Neural progenitor cell (in vitro differentiated cells): ENCODE measurements around the gene KRT10. TPM values are rescaled to one million over a fixed set of nuclear protein-coding genes. Genes with fewer than 3 reads are reported as not detected.

ENCODE experiments used
- DNase-seq: peaks from one replicate; pipeline ENCODE4 v3.0.0-alpha.2; 2016; ENCODE audit warnings: low spot score
- H2AFZ ChIP-seq: fragments of 200-600 bp; sonication (generic); replicated peaks from 2 replicates; pipeline ENCODE4 v1.6.1; 2016; ENCODE audit warnings: antibody characterized with exemption
- H3F3A ChIP-seq: fragments of 200-600 bp; sonication (generic); 2 replicates; pipeline ENCODE4 v1.6.1; 2016; ENCODE audit warnings: antibody characterized with exemption, low read depth
- H3K27ac ChIP-seq: fragments of 200-600 bp; sonication (generic); 2 replicates; pipeline ENCODE4 v1.5.1; 2016; ENCODE audit warnings: mild to moderate bottlenecking
- H3K27me3 ChIP-seq: fragments of 200-600 bp; sonication (generic); 2 replicates; pipeline ENCODE4 v1.6.1; 2016; ENCODE audit warnings: mild to moderate bottlenecking, moderate library complexity
- H3K36me3 ChIP-seq: fragments of 200-600 bp; sonication (generic); 2 replicates; pipeline ENCODE4 v1.5.1; 2016
- H3K4me1 ChIP-seq: fragments of 200-600 bp; sonication (generic); 2 replicates; pipeline ENCODE4 v1.6.1; 2016; ENCODE audit warnings: mixed run types
- H3K4me2 ChIP-seq: fragments of 200-600 bp; sonication (generic); 2 replicates; pipeline ENCODE4 v1.6.1; 2016
- H3K4me3 ChIP-seq: fragments of 200-600 bp; sonication (generic); 2 replicates; pipeline ENCODE4 v1.5.1; 2016
- H3K79me2 ChIP-seq: fragments of 200-600 bp; sonication (generic); 2 replicates; pipeline ENCODE4 v1.6.1; 2016; ENCODE audit warnings: low read depth
- H3K9ac ChIP-seq: fragments of 200-600 bp; sonication (generic); 2 replicates; pipeline ENCODE4 v1.6.1; 2016
- H3K9me3 ChIP-seq: fragments of 200-600 bp; sonication (generic); 2 replicates; pipeline ENCODE4 v1.5.1; 2016; ENCODE audit warnings: low read depth
- H4K20me1 ChIP-seq: fragments of 200-600 bp; sonication (generic); 2 replicates; pipeline ENCODE4 v1.6.1; 2016; ENCODE audit warnings: low read depth
- H3K27ac Mint-ChIP-seq: 3 replicates; pipeline ENCODE4 v1.8.0; 2021; ENCODE audit warnings: mixed read lengths
- H3K27me3 Mint-ChIP-seq: 2 replicates; pipeline ENCODE4 v1.8.0; 2022; ENCODE audit warnings: low read depth, mild to moderate bottlenecking, inconsistent platforms, moderate library complexity, mixed read lengths; ENCODE audit not compliant: insufficient read depth
- H3K36me3 Mint-ChIP-seq: 3 replicates; pipeline ENCODE4 v1.8.0; 2021; ENCODE audit warnings: mixed read lengths
- H3K4me1 Mint-ChIP-seq: 3 replicates; pipeline ENCODE4 v1.8.0; 2021; ENCODE audit warnings: mixed read lengths
- H3K4me3 Mint-ChIP-seq: 3 replicates; pipeline ENCODE4 v1.8.0; 2021; ENCODE audit warnings: mild to moderate bottlenecking, moderate library complexity, mixed read lengths
- H3K9me3 Mint-ChIP-seq: 3 replicates; pipeline ENCODE4 v1.8.0; 2020; ENCODE audit warnings: mixed read lengths
- EZH2 ChIP-seq: fragments of 200-600 bp; sonication (generic); IDR thresholded peaks from 2 replicates; pipeline ENCODE4 v1.6.1; 2017; ENCODE audit warnings: antibody characterized with exemption, mild to moderate bottlenecking, moderate library complexity
- EZH2phosphoT487 ChIP-seq: fragments of 200-600 bp; sonication (generic); IDR thresholded peaks from 2 replicates; pipeline ENCODE4 v1.6.1; 2017; ENCODE audit warnings: antibody characterized with exemption
- total RNA-seq: library from RNA; depleted of rRNA; stranded (reverse); fragments of >200 nt; gene quantifications from 2 replicates; pipeline ENCODE4 v1.2.3, GENCODE V29; 2015; ENCODE audit warnings: low replicate concordance
- TF ChIP-seq, protein P1 (sequence below): fragments of 200-600 bp; sonication (generic); IDR thresholded peaks from 2 replicates; pipeline ENCODE4 v1.5.1; 2017; ENCODE audit warnings: antibody characterized with exemption, mild to moderate bottlenecking

The KRT10 gene
- total RNA-seq, 1 donor from 2014 or later: 7.5 TPM

DNA sequence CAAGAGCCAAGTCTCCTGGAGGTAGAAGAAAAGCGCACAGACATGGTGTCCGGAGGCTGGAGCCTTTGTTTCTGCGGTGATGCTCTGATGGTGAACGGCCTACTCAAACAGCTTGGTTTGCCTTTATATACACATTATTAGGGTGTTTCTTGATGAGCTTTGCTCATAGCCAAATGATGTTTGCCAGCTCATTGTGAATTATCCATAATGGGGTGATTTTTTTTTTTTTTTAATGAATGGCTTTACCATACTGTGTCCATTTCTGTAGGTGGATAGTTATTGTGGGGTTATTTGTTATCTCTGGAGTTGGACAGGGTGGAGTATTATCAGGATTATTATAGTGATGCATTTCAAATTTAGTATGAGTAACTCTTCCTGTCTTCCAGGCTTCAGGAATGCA is 40.0 kb downstream of the KRT10 start, which contains the start of gene KRT27:
KRT27 (minus strand) TSS at position 101 of the 400 bp plus-strand sequence; CDS start at position 44, 57 bp downstream.
- no peaks in the 10 kb centered on the region for H3K4me1 Mint-ChIP-seq
- Histone ChIP-seq H3F3A (no peaks in the 10 kb centered on the region), H3K4me3 (no peak within 1 kb of the TSS), H3K4me2 (no peak within 1 kb of the TSS), H3K4me1 (no peaks in the 10 kb centered on the region), H3K27ac (no peak within 1 kb of the TSS), H3K79me2 (no peaks in the 10 kb centered on the region), H3K27me3 (peaks cover 21% of the 10 kb centered on the region), H3K36me3 (no peaks in the 10 kb centered on the region), H2AFZ (no peak within 1 kb of the TSS), H3K9me3 (no peaks in the 10 kb centered on the region), H4K20me1 (no peaks in the 10 kb centered on the region), H3K9ac (no peak within 1 kb of the TSS)
- TF ChIP-seq EZH2phosphoT487 (no peak), EZH2 (no peak)
- TF ChIP-seq, protein P1, sequence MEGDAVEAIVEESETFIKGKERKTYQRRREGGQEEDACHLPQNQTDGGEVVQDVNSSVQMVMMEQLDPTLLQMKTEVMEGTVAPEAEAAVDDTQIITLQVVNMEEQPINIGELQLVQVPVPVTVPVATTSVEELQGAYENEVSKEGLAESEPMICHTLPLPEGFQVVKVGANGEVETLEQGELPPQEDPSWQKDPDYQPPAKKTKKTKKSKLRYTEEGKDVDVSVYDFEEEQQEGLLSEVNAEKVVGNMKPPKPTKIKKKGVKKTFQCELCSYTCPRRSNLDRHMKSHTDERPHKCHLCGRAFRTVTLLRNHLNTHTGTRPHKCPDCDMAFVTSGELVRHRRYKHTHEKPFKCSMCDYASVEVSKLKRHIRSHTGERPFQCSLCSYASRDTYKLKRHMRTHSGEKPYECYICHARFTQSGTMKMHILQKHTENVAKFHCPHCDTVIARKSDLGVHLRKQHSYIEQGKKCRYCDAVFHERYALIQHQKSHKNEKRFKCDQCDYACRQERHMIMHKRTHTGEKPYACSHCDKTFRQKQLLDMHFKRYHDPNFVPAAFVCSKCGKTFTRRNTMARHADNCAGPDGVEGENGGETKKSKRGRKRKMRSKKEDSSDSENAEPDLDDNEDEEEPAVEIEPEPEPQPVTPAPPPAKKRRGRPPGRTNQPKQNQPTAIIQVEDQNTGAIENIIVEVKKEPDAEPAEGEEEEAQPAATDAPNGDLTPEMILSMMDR: no peak
- no peaks in the 10 kb centered on the region for H3K27me3 Mint-ChIP-seq
- H3K36me3 Mint-ChIP-seq: no peaks in the 10 kb centered on the region
- H3K4me3 Mint-ChIP-seq: no peak within 1 kb of the TSS
- no peak for DNase-seq
- peaks cover 2% of the 10 kb centered on the region for H3K9me3 Mint-ChIP-seq
- H3K27ac Mint-ChIP-seq: no peak within 1 kb of the TSS

DNA sequence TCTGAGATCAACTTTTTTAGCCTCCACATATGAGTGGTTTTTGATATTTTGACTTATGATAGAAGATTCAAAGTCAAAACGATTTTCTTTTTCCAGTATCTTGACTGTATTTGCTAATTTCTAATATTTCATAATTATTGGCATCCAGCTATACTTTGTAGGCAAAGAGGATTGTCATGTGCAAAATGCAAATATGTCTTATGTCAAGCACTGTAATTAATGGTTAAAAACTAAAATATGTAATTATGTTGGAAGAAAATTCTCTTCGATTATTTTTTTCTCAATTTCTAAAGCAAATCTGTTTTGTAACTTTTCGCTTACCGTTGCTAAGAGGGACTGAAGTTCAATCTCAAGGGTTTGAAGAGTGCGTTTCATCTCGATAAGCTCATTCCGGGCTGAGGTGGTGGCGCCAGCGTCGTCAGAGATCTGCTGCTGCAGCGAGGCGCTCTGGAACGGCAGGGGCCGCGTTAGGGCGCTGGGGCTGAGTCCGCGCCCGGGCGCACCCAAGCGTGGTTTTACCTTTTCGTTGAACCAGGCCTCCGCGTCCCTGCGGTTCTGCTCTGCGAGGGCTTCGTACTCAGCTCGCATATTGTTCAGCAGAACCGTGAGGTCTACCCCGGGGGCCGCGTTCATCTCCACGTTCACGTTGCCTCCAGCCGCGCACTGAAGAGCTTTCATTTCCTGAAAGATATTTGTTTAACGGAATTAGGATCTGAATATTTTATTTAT is 43.1 kb downstream of the KRT10 start:
- Histone ChIP-seq H3K36me3 (no peaks in the 10 kb centered on the region), H2AFZ (no peak overlapping the region), H3K9ac (no peak overlapping the region), H3K27ac (no peak overlapping the region), H3K9me3 (no peaks in the 10 kb centered on the region), H3K4me1 (no peaks in the 10 kb centered on the region), H3K4me3 (no peak overlapping the region), H4K20me1 (no peaks in the 10 kb centered on the region), H3K4me2 (no peak overlapping the region), H3K79me2 (no peaks in the 10 kb centered on the region), H3K27me3 (peaks cover 21% of the 10 kb centered on the region), H3F3A (no peaks in the 10 kb centered on the region)
- DNase-seq: no peak
- Mint-ChIP-seq H3K4me1 (no peaks in the 10 kb centered on the region), H3K27ac (no peak overlapping the region), H3K4me3 (no peak overlapping the region), H3K36me3 (no peaks in the 10 kb centered on the region), H3K9me3 (peaks cover 2% of the 10 kb centered on the region), H3K27me3 (no peaks in the 10 kb centered on the region)
- TF ChIP-seq EZH2phosphoT487: no peak
- TF ChIP-seq, protein P1: no peak

DNA sequence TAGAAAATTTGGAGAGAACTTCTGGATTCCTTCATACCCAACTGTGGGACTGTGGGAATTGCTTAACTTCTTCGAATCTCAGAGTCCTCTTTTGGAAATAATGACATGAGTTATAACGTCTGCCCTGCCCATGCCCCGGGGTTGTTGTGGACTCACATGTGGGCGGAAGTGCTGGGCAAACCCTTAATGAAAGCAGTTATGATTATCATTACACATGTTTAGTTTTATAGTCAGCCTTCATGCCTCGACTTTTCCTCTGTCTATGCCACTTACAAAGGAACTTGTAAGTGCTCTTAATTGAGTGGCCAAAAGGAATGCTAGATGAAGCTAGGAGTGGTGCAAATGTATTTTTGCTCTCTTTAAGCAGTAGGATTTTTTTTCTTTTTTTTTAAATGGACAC is 44.0 kb downstream of the KRT10 start:
- no peaks in the 10 kb centered on the region for H3K36me3 ChIP-seq
- Mint-ChIP-seq H3K9me3 (peaks cover 2% of the 10 kb centered on the region), H3K4me1 (no peaks in the 10 kb centered on the region), H3K27me3 (no peaks in the 10 kb centered on the region), H3K4me3 (no peak overlapping the region), H3K36me3 (no peaks in the 10 kb centered on the region), H3K27ac (no peak overlapping the region)
- H3K79me2 ChIP-seq: no peaks in the 10 kb centered on the region
- H4K20me1 ChIP-seq: no peaks in the 10 kb centered on the region
- TF ChIP-seq EZH2phosphoT487: no peak
- no peak for TF ChIP-seq EZH2
- TF ChIP-seq, protein P1: no peak
- no peak overlapping the region for H3K4me3 ChIP-seq
- no peak for DNase-seq
- H3K4me2 ChIP-seq: no peak overlapping the region
- peaks cover 21% of the 10 kb centered on the region for H3K27me3 ChIP-seq
- no peaks in the 10 kb centered on the region for H3F3A ChIP-seq
- H3K4me1 ChIP-seq: no peaks in the 10 kb centered on the region
- no peak overlapping the region for H3K27ac ChIP-seq
- H3K9ac ChIP-seq: no peak overlapping the region
- no peaks in the 10 kb centered on the region for H3K9me3 ChIP-seq
- no peak overlapping the region for H2AFZ ChIP-seq
